Lower lobe of right lung (tissue), 2 donors: ENCODE data around the gene SSB. TPM values are rescaled to one million over a fixed set of nuclear protein-coding genes. Genes with fewer than 3 reads are reported as not detected.
"Not testable (repeated sequence)": the region's sequence is repeated elsewhere in the genome, so short reads cannot be mapped to it uniquely, and the experiment has no call there.

Source experiments
- ATAC-seq, 2 donors: fragments of 200-7000 bp; cut with Tn5 transposase; one replicate each; pipeline ENCODE4 v1.9.1; 2020 to 2022; ENCODE audit warnings: mild to moderate bottlenecking in 2 of 2, moderate library complexity in 2 of 2
- DNase-seq: peaks from one replicate; pipeline ENCODE4 v3.0.0-alpha.2; 2020
- H3K27ac ChIP-seq: fragments of 200-600 bp; one replicate; pipeline ENCODE4 v1.8.0; 2022
- H3K27me3 ChIP-seq: fragments of 200-600 bp; one replicate; pipeline ENCODE4 v1.8.0; 2022; ENCODE audit warnings: low read depth
- H3K36me3 ChIP-seq: fragments of 200-600 bp; one replicate; pipeline ENCODE4 v1.8.0; 2022; ENCODE audit warnings: mild to moderate bottlenecking
- H3K4me1 ChIP-seq: fragments of 200-600 bp; one replicate; pipeline ENCODE4 v1.8.0; 2022
- H3K4me3 ChIP-seq: fragments of 200-600 bp; one replicate; pipeline ENCODE4 v1.8.0; 2022; ENCODE audit warnings: mild to moderate bottlenecking
- H3K9me3 ChIP-seq: fragments of 200-600 bp; one replicate; pipeline ENCODE4 v1.8.0; 2022
- intact Hi-C: fragments of 100-400 bp; cut with DNase I; formaldehyde crosslinking; loops from one replicate; pipeline ENCODE4 v1.11.0; 2022
- total RNA-seq: library from RNA; stranded (reverse); fragmentation: NEBNext Ultra II Directional; extraction: Animal tissue kit (Norgen Biotek cat#: 25700); gene quantifications from one replicate; pipeline ENCODE4 v1.2.1, GENCODE V29; 2021
- TF ChIP-seq, protein P1 (sequence below): fragments of 200-600 bp; IDR thresholded peaks from one replicate; pipeline ENCODE4 v1.8.0; 2022; ENCODE audit warnings: antibody characterized with exemption, mild to moderate bottlenecking
- donor health status: DM: no; HTN: yes; CAD: no; lungs with severe emphysema.

The SSB gene
- total RNA-seq, 1 donor from 2014 or later, result 76.3 TPM

DNA sequence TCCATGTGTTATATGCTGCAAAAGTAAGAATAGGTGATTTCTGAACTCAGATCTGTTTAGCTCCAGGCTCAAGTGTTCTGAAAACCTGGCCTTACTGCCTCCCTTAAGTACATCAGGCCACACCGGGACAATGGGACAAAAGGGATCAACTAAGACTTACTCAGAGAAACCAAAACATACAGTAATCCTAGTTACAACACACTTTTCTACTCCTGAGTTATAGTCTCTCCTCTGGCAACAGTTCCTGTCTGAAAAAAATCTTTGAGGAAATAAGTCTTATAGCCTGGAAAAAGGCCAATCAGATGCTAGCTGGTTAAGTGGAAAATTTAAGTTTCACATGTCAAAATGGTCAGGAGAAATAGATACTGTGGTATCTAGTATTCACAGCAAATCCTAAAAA lies 20.4 kb downstream of the SSB start:
- ATAC-seq (no peak), DNase-seq (no peak)
- H3K4me3 ChIP-seq, result no peak overlapping the region
- H3K9me3 ChIP-seq, result no peaks in the 10 kb centered on the region
- peaks cover 41% of the 10 kb centered on the region for H3K36me3 ChIP-seq
- no peaks in the 10 kb centered on the region for H3K27me3 ChIP-seq
- no peak overlapping the region for H3K27ac ChIP-seq
- TF ChIP-seq, protein P1, sequence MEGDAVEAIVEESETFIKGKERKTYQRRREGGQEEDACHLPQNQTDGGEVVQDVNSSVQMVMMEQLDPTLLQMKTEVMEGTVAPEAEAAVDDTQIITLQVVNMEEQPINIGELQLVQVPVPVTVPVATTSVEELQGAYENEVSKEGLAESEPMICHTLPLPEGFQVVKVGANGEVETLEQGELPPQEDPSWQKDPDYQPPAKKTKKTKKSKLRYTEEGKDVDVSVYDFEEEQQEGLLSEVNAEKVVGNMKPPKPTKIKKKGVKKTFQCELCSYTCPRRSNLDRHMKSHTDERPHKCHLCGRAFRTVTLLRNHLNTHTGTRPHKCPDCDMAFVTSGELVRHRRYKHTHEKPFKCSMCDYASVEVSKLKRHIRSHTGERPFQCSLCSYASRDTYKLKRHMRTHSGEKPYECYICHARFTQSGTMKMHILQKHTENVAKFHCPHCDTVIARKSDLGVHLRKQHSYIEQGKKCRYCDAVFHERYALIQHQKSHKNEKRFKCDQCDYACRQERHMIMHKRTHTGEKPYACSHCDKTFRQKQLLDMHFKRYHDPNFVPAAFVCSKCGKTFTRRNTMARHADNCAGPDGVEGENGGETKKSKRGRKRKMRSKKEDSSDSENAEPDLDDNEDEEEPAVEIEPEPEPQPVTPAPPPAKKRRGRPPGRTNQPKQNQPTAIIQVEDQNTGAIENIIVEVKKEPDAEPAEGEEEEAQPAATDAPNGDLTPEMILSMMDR, result no peak
- peaks cover 18% of the 10 kb centered on the region for H3K4me1 ChIP-seq
- intact Hi-C loops, result no loop called here

DNA sequence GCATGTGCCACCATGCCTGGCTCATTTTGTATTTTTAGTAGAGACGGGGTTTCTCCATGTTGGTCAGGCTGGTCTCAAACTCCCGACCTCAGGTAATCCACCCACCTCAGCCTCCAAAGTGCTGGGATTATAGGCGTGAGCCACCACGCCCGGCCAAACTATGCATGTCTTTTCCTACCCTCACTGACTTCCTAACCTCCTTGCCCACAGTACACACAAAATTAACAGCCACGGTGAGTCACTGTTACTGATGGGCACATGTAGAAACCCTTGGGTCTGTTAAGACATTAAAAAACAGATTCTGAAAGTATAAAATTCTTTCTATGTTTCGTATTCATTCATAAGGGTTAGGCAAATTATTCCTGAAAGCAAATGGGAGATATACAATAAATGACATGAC lies 21.4 kb downstream of the SSB start:
- Histone ChIP-seq H3K36me3 (peaks cover 32% of the 10 kb centered on the region), H3K4me1 (peaks cover 19% of the 10 kb centered on the region)
- H3K4me3 ChIP-seq, H3K27ac ChIP-seq, intact Hi-C loops, ATAC-seq, H3K27me3 ChIP-seq, H3K9me3 ChIP-seq, DNase-seq: not testable (repeated sequence)

GRCh38 chr2:169822036-169822435 lies 23.4 kb downstream of the SSB start:
- TF ChIP-seq, protein P1, result no peak
- H3K4me1 ChIP-seq, result peaks cover 21% of the 10 kb centered on the region
- no peaks in the 10 kb centered on the region for H3K9me3 ChIP-seq
- H3K4me3 ChIP-seq, result no peak overlapping the region
- H3K27me3 ChIP-seq, result no peaks in the 10 kb centered on the region
- peaks cover 20% of the 10 kb centered on the region for H3K36me3 ChIP-seq
- DNase-seq, result no peak
- intact Hi-C loops, result no loop called here
- no peak overlapping the region for H3K27ac ChIP-seq
- no peak for ATAC-seq

DNA sequence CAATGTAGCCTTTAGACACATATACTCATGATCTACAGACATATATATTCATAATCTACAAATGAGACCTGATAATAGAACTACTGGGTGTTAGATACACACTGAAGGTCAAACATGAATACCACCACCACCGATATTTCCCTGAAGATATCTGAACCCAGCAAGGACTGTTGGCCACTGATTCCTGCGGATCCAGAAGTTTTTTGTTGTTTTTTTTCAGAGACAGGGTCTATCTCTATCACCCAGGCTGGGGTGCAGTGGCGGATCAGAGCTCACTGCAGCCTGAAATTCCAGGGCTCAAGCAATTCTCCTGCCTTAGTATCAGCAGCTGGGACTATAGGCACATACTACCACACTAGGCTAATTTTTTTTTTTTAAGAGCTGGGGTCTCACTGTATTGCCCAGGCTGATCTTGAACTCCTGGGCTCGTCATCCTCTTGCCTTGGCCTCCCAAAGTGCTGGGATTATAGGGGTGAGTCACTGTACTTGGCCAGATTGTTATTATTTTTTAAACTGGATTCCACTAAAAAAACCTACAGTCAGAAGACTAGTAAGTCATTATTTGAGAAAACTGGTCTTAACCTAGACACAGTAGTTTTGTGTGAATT lies 24.2 kb downstream of the SSB start:
- peaks cover 16% of the 10 kb centered on the region for H3K36me3 ChIP-seq
- no peak for DNase-seq
- peaks cover 22% of the 10 kb centered on the region for H3K4me1 ChIP-seq
- no peak for ATAC-seq
- no peaks in the 10 kb centered on the region for H3K9me3 ChIP-seq
- TF ChIP-seq, protein P1, result no peak
- intact Hi-C loops, result no loop called here
- no peaks in the 10 kb centered on the region for H3K27me3 ChIP-seq
- no peak overlapping the region for H3K27ac ChIP-seq
- H3K4me3 ChIP-seq, result no peak overlapping the region

GRCh38 chr2:169823996-169824372 lies 25.3 kb downstream of the SSB start:
- intact Hi-C loops, result no loop called here
- ATAC-seq (no peak), DNase-seq (no peak)
- no peaks in the 10 kb centered on the region for H3K27me3 ChIP-seq
- no peaks in the 10 kb centered on the region for H3K9me3 ChIP-seq
- H3K4me1 ChIP-seq, result peaks cover 30% of the 10 kb centered on the region
- peak overlapping the region; percentile 84 for H3K4me3 ChIP-seq
- TF ChIP-seq, protein P1, result no peak
- H3K27ac ChIP-seq, result peak overlapping the region; percentile 86
- peaks cover 5% of the 10 kb centered on the region for H3K36me3 ChIP-seq

GRCh38 chr2:169824373-169825333 lies 26.0 kb downstream of the SSB start, which contains the start of gene METTL5:
Gene METTL5 (minus strand): TSS chr2:169824905. CDS start chr2:169824597, 308 bp downstream.
- peak within 1 kb of the TSS; percentile 86 for H3K27ac ChIP-seq
- no peaks in the 10 kb centered on the region for H3K36me3 ChIP-seq
- ATAC-seq (peak; percentile 87 to 90), DNase-seq (peak; percentile 89)
- TF ChIP-seq, protein P1, result peak; percentile 99
- peak within 1 kb of the TSS; percentile 84 for H3K4me3 ChIP-seq
- no peaks in the 10 kb centered on the region for H3K27me3 ChIP-seq
- H3K4me1 ChIP-seq, result peaks cover 35% of the 10 kb centered on the region
- intact Hi-C loops, result no loop called here
- no peaks in the 10 kb centered on the region for H3K9me3 ChIP-seq
